AG08395 (cell line): ENCODE results near the gene APIP.
A peak's percentile ranks its signal among the peaks of the same experiment; 100 is the strongest.

ENCODE experiments used
- DNase-seq: peaks from one replicate; pipeline ENCODE4 v3.0.0; 2012; ENCODE audit warnings: mixed read lengths, low spot score

APIP gene

GRCh38 chr11:34840736-34841386 lies 75.3 kb downstream of the APIP start:
- peak; percentile 19 for DNase-seq

GRCh38 chr11:34839969-34840368 lies 76.2 kb downstream of the APIP start:
- no peak for DNase-seq

- no peak for DNase-seq
These were observed 79.0 kb downstream of the APIP start for GRCh38 chr11:34836958-34837856.

DNA sequence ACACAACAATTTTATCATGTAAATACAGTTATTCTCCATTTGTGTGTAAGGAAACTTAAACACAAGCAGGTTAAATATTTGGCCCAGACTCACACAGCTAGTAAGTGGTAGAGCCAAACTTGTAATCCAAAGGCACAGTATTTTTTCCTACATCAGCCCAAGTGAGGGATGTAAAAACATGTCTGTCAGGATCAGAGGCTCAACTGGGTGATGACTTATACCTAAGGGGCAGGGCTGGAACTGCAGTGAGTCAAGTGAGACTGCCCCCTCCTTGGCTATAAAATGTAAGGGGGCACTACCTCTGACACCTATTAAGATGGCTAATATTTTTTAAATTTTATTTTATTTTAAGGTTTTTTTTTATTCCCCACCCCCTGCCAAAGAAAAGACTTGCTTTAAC lies 82.6 kb downstream of the APIP start:
- no peak for DNase-seq
